ENCODE results near the gene C15orf61.

Gene C15orf61

GRCh38 chr15:67504796-67505195 is 16.1 kb upstream of the C15orf61 start:
- TF ChIP-seq CTCF (IDR thresholded peaks at IDR 0.05; ENCODE audit: insufficient read depth, low read length, poor library complexity, severe bottlenecking): no peak
- H3K27me3 ChIP-seq (replicated peaks; ENCODE audit: control insufficient read depth, insufficient read depth, low read length): no peaks in the 10 kb centered on the region
- no peak for DNase-seq (ENCODE audit: extremely low read depth, insufficient read length)
- H3K36me3 ChIP-seq (ENCODE audit: control insufficient read depth, insufficient read depth, low read length): no peaks in the 10 kb centered on the region
- H3K4me3 ChIP-seq (replicated peaks; ENCODE audit: low read depth, low read length): no peak overlapping the region

- no peak for TF ChIP-seq CTCF (IDR thresholded peaks at IDR 0.05; ENCODE audit: insufficient read depth, low read length, poor library complexity, severe bottlenecking)
- DNase-seq (ENCODE audit: extremely low read depth, insufficient read length): no peak
- no peak overlapping the region for H3K4me3 ChIP-seq (replicated peaks; ENCODE audit: low read depth, low read length)
- H3K36me3 ChIP-seq (ENCODE audit: control insufficient read depth, insufficient read depth, low read length): no peaks in the 10 kb centered on the region
- no peaks in the 10 kb centered on the region for H3K27me3 ChIP-seq (replicated peaks; ENCODE audit: control insufficient read depth, insufficient read depth, low read length)
Measured at GRCh38 chr15:67505675-67506572, 15.0 kb upstream of the C15orf61 start.

GRCh38 chr15:67506775-67507747 is 13.9 kb upstream of the C15orf61 start:
- TF ChIP-seq CTCF (IDR thresholded peaks at IDR 0.05; ENCODE audit: insufficient read depth, low read length, poor library complexity, severe bottlenecking): no peak
- no peaks in the 10 kb centered on the region for H3K36me3 ChIP-seq (ENCODE audit: control insufficient read depth, insufficient read depth, low read length)
- H3K27me3 ChIP-seq (replicated peaks; ENCODE audit: control insufficient read depth, insufficient read depth, low read length): no peaks in the 10 kb centered on the region
- no peak overlapping the region for H3K4me3 ChIP-seq (replicated peaks; ENCODE audit: low read depth, low read length)
- DNase-seq (ENCODE audit: extremely low read depth, insufficient read length): no peak

- DNase-seq (ENCODE audit: extremely low read depth, insufficient read length): no peak
- no peaks in the 10 kb centered on the region; the same call in 1 of the 2 replicates for H3K36me3 ChIP-seq (ENCODE audit: control insufficient read depth, insufficient read depth, low read length)
- no peak for TF ChIP-seq CTCF (IDR thresholded peaks at IDR 0.05; ENCODE audit: insufficient read depth, low read length, poor library complexity, severe bottlenecking)
- no peak overlapping the region for H3K4me3 ChIP-seq (replicated peaks; ENCODE audit: low read depth, low read length)
- no peaks in the 10 kb centered on the region for H3K27me3 ChIP-seq (replicated peaks; ENCODE audit: control insufficient read depth, insufficient read depth, low read length)
Measured at GRCh38 chr15:67508407-67508806, 12.5 kb upstream of the C15orf61 start.

GRCh38 chr15:67509918-67510317 is 11.0 kb upstream of the C15orf61 start:
- DNase-seq (ENCODE audit: extremely low read depth, insufficient read length): no peak
- Histone ChIP-seq H3K36me3 (ENCODE audit: control insufficient read depth, insufficient read depth, low read length) (no peaks in the 10 kb centered on the region; the same call in 1 of the 2 replicates), H3K4me3 (replicated peaks; ENCODE audit: low read depth, low read length) (no peak overlapping the region), H3K27me3 (replicated peaks; ENCODE audit: control insufficient read depth, insufficient read depth, low read length) (no peaks in the 10 kb centered on the region)
- no peak for TF ChIP-seq CTCF (IDR thresholded peaks at IDR 0.05; ENCODE audit: insufficient read depth, low read length, poor library complexity, severe bottlenecking)

Measured in GM06990 (cell line).